ENCODE data around the gene PPP1R12B.
"Not testable (repeated sequence)": the region's sequence is repeated elsewhere in the genome, so short reads cannot be mapped to it uniquely, and the experiment has no call there.

The PPP1R12B gene

GRCh38 chr1:202456372-202457169 is 108.1 kb downstream of the PPP1R12B start:
- not testable (repeated sequence) for DNase-seq

DNA sequence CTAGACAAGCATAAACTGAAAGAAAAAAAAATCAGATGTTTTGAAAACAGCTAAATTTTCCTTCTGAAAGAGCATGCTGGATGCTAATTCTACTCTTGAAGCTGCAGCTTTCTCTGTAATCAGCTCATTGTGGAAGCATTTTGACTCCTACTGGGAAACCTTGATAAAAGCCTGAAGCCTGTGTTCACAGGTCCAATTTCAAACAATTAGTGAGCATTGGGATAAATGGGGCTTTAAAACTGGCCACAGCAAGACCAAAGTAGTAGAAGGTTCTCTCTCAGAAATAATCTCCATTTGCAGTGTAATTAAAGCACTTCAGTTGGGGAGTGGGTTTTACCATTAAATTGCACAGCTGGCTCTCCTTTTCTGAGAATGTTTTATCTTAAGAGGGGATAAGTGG is 110.2 kb downstream of the PPP1R12B start:
- DNase-seq, result not testable (repeated sequence)

GRCh38 chr1:202459470-202460142 is 111.1 kb downstream of the PPP1R12B start:
- DNase-seq, result not testable (repeated sequence)

- not testable (repeated sequence) for DNase-seq
Observed at GRCh38 chr1:202460143-202460495, 111.6 kb downstream of the PPP1R12B start.

- peak; percentile 40 for DNase-seq
Observed at GRCh38 chr1:202462342-202463076, 114.0 kb downstream of the PPP1R12B start.

- DNase-seq, result not testable (repeated sequence)
Observed at GRCh38 chr1:202464153-202464742, 115.7 kb downstream of the PPP1R12B start.

- DNase-seq, result not testable (repeated sequence)
Observed at GRCh38 chr1:202465644-202466270, 117.3 kb downstream of the PPP1R12B start.

DNA sequence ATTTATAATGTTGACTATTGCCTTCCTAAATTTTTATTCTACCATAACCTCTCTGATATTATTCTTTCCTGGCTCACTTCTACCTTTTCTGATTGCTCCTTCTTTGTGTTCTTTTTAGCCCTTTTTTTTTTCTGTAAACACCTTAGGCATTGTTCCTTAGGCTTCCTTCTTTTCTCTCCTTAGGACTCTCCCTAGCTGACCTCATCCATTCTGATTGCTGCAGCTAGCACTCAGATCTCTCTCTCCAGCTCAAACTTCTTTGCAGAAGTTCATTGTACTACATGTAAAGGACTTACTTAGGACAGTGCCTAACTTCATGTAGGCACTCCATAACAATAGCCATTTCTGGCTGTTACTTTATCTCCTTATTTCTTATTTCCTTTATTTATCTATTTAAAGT is 117.8 kb downstream of the PPP1R12B start:
- not testable (repeated sequence) for DNase-seq

- not testable (repeated sequence) for DNase-seq
Observed at GRCh38 chr1:202467381-202467780, 118.9 kb downstream of the PPP1R12B start.

DNA sequence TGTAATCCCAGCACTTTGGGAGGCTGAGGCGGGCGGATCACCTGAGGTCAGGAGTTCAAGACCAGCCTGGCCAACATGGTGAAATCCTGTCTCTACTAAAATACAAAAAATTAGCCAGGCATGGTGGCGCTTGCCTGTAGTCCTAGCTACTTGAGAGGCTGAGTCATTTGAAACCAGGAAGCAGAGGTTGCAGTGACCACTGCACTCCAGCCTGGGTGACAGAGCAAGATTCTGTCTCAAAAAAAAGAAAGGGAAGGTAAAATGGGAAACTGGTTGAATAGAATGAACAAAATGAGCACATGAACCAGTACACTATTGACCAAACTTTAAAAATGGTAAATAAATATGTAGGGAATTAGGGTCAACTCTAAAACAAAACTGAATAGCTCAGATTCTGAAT is 120.2 kb downstream of the PPP1R12B start:
- DNase-seq, result not testable (repeated sequence)

- not testable (repeated sequence) for DNase-seq
Observed at GRCh38 chr1:202469123-202469522, 120.6 kb downstream of the PPP1R12B start.

DNA sequence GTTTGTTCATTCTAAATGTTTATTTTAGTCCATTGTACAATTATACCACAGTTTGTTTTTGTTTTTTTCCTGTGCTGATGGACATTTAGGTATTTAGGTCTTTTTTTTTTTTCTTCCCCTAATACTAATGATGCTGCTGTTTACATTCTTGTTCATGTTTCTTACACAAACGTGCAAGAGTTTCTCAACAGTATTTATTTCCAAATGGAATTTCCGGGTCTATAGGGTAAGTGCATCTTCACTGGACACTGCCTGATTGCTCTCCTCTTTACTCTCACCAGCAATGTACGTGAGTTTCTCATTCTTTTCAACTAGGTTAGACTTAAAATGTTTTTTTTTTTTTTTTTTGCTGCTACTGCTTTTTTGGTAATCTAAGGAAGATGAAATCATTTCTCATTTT is 122.7 kb downstream of the PPP1R12B start:
- no peak for DNase-seq

DNA sequence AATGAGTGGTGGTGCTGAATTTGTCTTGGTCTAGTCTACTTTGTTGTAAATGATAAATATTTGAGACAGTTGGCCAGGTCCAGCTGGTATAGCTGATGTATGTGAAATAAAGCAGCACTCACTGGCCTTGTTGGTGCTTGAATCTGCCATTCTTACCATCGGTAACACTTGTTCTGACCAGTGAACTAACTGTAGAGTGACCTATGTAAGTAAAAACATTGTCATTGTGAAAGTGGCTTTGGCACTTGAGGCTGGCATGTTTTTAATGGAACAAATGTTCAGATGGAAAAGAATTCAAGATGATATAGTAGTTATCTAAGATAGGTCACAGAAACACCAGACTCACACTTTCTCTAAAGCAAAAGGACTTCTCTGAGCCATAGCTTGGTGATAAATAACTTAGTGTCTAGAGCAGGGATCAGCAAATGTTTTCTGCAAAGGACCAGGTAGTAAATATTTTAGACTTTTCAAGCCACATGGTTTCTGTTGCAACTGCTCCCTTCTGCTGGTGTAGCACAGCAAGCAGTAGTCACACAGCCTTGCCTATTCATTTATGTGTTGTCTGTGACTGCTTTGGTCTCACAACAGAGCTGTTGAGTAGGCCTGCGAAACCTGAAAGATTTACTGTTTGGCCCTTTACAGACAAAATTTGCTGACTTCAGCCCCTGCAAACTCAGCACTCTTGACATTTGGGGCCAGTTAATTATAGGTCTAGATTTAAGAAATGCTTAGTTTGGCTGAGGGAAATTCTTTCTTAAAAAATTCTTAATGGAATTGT is 124.0 kb downstream of the PPP1R12B start:
- not testable (repeated sequence) for DNase-seq

DNA sequence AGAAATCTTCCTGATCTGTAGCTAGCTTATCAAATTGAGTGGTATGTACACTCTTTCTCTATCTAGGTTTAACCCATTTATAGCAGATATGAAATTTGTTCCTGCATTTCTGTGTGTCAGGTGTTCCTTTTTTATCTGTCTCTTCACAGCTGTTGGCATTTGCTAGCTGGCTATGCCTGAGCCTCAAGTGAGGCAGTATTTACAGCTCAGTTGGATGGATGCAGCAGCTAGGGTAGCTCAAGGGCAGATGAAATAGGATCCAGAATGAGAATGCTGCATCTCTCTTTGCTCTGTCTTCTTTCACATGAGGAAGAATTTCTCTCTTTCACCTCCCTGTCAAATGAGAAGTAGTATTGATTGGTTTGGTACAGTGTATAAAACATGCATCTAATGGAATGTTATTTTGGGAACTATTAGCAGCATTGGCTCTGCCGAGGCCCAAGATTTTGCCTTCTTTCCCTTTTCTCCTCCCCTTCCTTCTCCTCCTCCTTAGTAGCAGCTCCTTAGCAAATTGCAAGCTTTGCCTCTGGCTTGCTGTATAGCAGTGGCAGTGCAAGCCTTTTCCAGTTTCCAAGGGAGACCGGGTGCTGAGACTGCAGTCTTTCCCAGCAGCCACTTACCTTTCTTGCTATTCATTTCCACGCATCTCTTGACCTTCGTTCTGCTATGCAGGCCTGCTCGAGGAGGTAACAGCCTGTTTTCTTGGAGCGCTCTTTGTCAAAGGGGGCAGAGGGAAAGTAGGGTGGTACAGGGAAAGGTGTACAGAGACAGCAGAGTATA is 125.0 kb downstream of the PPP1R12B start:
- DNase-seq, result not testable (repeated sequence)

DNA sequence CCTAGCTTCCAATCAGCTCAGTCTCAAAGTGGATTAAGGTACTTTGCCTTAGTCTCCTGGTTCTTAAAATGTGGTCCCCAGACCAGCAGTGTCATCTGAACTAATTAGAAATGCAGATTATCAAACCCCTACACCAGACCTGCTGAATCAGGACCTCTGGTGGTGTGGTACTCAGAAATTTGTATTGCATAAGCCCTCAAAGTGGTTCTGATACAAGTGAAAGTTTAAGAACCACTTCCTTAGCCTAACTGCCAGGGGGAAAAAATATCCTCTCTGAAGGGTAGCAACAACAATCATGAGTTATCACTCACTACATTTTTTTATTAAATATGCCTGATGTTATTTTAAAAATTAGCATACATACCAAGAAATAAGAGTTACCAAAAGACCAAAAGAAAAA is 131.2 kb downstream of the PPP1R12B start:
- not testable (repeated sequence) for DNase-seq

DNA sequence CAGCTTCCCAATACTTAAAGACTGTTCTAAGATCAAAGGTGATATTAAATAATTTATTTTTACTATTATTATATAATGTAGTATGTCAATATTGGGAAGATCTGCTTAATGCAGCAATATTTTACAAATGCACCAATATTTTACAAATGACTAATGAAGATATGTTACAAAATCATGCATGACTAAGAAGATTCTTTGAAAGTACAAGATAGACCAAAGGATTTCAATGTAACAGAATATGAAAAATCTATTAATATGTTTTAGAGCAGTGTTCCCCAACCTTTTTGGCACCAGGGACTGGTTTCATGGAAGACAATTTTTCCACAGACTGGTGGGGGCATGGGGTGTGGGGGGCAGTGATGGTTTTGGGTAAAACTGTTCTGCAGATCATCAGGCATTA is 132.1 kb downstream of the PPP1R12B start:
- not testable (repeated sequence) for DNase-seq

DNA sequence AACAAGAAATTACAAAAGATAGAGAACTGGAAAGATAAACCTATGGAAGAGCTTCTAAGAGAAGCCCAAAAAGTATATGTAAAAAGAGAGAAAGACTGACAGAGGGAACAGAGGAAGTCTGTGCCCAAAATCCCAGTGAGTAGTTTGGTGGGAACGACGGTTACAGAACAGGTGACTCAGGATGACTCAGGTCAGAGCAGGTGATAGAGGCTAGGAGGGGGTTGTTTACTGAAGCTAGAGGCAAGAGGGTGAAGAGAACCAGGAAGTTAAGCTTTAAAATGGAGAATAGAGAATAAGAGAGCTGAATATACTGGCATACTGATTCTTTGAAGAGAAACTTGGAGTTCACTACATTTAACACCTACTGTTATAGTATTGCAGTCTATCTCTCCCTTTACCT is 134.9 kb downstream of the PPP1R12B start:
- peak; percentile 51 for DNase-seq

GRCh38 chr1:202484032-202484431 is 135.5 kb downstream of the PPP1R12B start:
- DNase-seq, result not testable (repeated sequence)

GRCh38 chr1:202484820-202485219 is 136.3 kb downstream of the PPP1R12B start:
- DNase-seq, result not testable (repeated sequence)

DNA sequence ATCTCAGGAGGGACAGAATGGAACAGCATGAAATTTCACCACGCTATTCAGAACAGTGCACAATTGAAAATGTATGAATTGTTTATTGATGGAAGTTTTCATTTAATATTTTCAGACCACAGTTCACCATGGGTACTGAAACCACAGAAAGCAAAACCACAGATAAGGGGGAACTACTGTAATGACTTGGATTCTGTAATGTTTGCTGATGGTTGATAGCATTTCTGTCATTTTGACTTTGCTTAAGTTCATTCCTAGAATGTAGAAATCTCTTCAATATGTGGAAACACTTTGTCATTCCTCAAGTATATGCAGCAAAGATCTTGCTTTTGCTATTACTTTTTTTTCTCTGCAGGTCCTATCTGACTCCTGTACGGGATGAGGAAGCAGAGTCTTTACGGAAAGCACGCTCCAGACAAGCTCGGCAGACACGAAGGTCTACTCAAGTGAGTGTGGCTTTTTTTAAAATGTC is 139.7 kb downstream of the PPP1R12B start:
- DNase-seq, result not testable (repeated sequence)

GRCh38 chr1:202489101-202489500 is 140.6 kb downstream of the PPP1R12B start:
- DNase-seq, result not testable (repeated sequence)

Measured in NCI-H2029 (cell line).